Keratinocyte (primary cell): ENCODE results near the gene LAMC3. TPM values are rescaled to one million over a fixed set of nuclear protein-coding genes. Genes with fewer than 3 reads are reported as not detected.

Source experiments
- DNase-seq: peaks from one replicate; pipeline ENCODE4 v3.0.0-alpha.2; 2011; ENCODE audit warnings: low read depth, missing footprints, low spot score
- FAIRE-seq: peaks from 2 replicates; lab custom pipeline; 2011; peaks lifted over from hg19 to GRCh38; lab: Jason Lieb, UNC
- H2AFZ ChIP-seq: 2 replicates; pipeline ENCODE4 v1.6.0; 2012; ENCODE audit warnings: low read length, control low read depth, inconsistent platforms; ENCODE audit not compliant: control insufficient read depth
- H3K27ac ChIP-seq: 2 replicates; pipeline ENCODE4 v1.5.1; 2011; ENCODE audit warnings: low read length; ENCODE audit not compliant: control insufficient read depth, insufficient read depth
- H3K27me3 ChIP-seq: 3 replicates; pipeline ENCODE4 v1.6.0; 2011; ENCODE audit warnings: low read length; ENCODE audit not compliant: control insufficient read depth, insufficient read depth; ENCODE audit errors: extremely low read depth
- H3K36me3 ChIP-seq, 2 experiments: 2 replicates in 1 of 2; 3 replicates in 1 of 2; pipeline ENCODE4 v1.5.1; 2011; ENCODE audit warnings: low read length in 2 of 2, mild to moderate bottlenecking in 1 of 2; ENCODE audit not compliant: control insufficient read depth in 2 of 2, insufficient read depth in 2 of 2; ENCODE audit errors: extremely low read depth in 1 of 2
- H3K4me1 ChIP-seq: 3 replicates; pipeline ENCODE4 v1.5.1; 2011; ENCODE audit warnings: low read length; ENCODE audit not compliant: control insufficient read depth, insufficient read depth; ENCODE audit errors: extremely low read depth
- H3K4me2 ChIP-seq: 3 replicates; pipeline ENCODE4 v1.6.0; 2011; ENCODE audit warnings: low read depth, low read length; ENCODE audit not compliant: control insufficient read depth, insufficient read depth; ENCODE audit errors: extremely low read depth
- H3K4me3 ChIP-seq, 3 experiments: fragments of 200-600 bp in 1 of 3; sonication (generic) in 1 of 3; 2 replicates in 2 of 3; 3 replicates in 1 of 3; pipeline ENCODE4 v1.5.1; 2011 to 2016; ENCODE audit warnings: low read length in 3 of 3, mild to moderate bottlenecking in 3 of 3, control low read depth in 2 of 3, inconsistent platforms in 1 of 3, low read depth in 1 of 3, mixed read lengths in 1 of 3, mixed run types in 1 of 3, moderate library complexity in 1 of 3; ENCODE audit not compliant: control insufficient read depth in 2 of 3, insufficient read depth in 2 of 3; ENCODE audit errors: extremely low read depth in 1 of 3
- H3K79me2 ChIP-seq: 2 replicates; pipeline ENCODE4 v1.6.0; 2012; ENCODE audit warnings: low read length; ENCODE audit not compliant: control insufficient read depth, insufficient read depth
- H3K9ac ChIP-seq: 3 replicates; pipeline ENCODE4 v1.6.0; 2011; ENCODE audit warnings: low read length; ENCODE audit not compliant: control insufficient read depth, insufficient read depth; ENCODE audit errors: extremely low read depth
- H3K9me1 ChIP-seq: 3 replicates; pipeline ENCODE4 v1.6.0; 2011; ENCODE audit warnings: low read length; ENCODE audit not compliant: control insufficient read depth, insufficient read depth; ENCODE audit errors: extremely low read depth
- H3K9me3 ChIP-seq: 2 replicates; pipeline ENCODE4 v1.5.1; 2012; ENCODE audit warnings: low read depth, low read length; ENCODE audit not compliant: control insufficient read depth
- H4K20me1 ChIP-seq: 3 replicates; pipeline ENCODE4 v1.6.0; 2011; ENCODE audit warnings: low read length; ENCODE audit not compliant: control insufficient read depth, insufficient read depth; ENCODE audit errors: extremely low read depth
- EZH2 ChIP-seq: IDR thresholded peaks from one replicate; pipeline ENCODE4 v1.6.1; 2012; ENCODE audit warnings: inconsistent platforms, mild to moderate bottlenecking, low read length, moderate library complexity
- dilution Hi-C: fragments of 300-500 bp; cut with MboI; formaldehyde crosslinking; loops from one replicate; pipeline ENCODE4 v1.7.0; 2020; ENCODE audit warnings: low sequenced_read_pairs; ENCODE audit not compliant: extremely low pct_ligation_motif_present
- polyA plus RNA-seq, 5 experiments: library from polyadenylated mRNA; depleted of rRNA in 3 of 5; stranded (reverse) in 3 of 5; stranded (forward) in 1 of 5; unstranded in 1 of 5; fragments of >200 nt; gene quantifications; 1 replicate in 1 of 5; 2 replicates in 3 of 5; 3 replicates in 1 of 5; pipeline versions ENCODE4 v1.2.1 to v1.2.3, GENCODE V29; 2011 to 2012; ENCODE audit warnings: missing spikeins in 2 of 5, low read depth in 1 of 5, low replicate concordance in 1 of 5
- TF ChIP-seq, protein P1 (sequence below), 3 experiments: IDR thresholded peaks in 1 of 3; conservative IDR thresholded peaks in 1 of 3; optimal IDR thresholded peaks in 1 of 3; 2 replicates in 2 of 3; 3 replicates in 1 of 3; pipeline versions ENCODE3 to v1.5.1; 2011; ENCODE audit warnings: low read length in 3 of 3, mild to moderate bottlenecking in 3 of 3, moderate library complexity in 2 of 3, control low read depth in 1 of 3, inconsistent platforms in 1 of 3; ENCODE audit not compliant: insufficient read depth in 2 of 3; ENCODE audit errors: extremely low read depth in 1 of 3

The LAMC3 gene
- polyA plus RNA-seq, 1 donor (not counting 4 experiments of a cell fraction or from before 2014, with no cell fraction given): not detected

DNA sequence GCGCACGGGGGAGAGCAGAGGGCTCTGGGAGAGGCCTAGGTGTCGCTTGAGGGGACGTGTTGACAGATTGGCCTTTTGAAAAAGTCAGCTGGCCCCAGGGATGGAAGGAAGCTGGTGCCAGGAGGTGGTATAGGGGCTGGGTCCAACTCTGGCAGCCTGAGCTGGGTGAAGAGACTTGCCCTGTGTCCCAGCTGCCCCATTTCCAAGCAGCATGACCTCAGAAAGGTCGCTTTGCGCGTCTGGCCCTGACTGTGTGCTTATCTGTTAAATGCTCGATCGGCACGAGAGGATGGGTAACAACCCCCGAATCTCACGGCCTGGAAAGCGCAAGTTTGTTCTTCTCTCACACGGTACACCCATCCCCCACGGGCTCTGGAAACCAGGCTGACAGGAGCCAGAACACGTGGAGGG is 31.2 kb upstream of the LAMC3 start:
- Histone ChIP-seq H4K20me1 (no peaks in the 10 kb centered on the region), H3K9me3 (no peaks in the 10 kb centered on the region), H2AFZ (no peak overlapping the region), H3K4me2 (no peak overlapping the region), H3K36me3 (no peaks in the 10 kb centered on the region), H3K27ac (no peak overlapping the region), H3K79me2 (no peaks in the 10 kb centered on the region), H3K4me3 (no peak overlapping the region), H3K4me1 (no peaks in the 10 kb centered on the region), H3K9me1 (no peaks in the 10 kb centered on the region), H3K9ac (no peak overlapping the region), H3K27me3 (peaks cover 26% of the 10 kb centered on the region)
- dilution Hi-C loops: no loop called here
- DNase-seq (no peak), FAIRE-seq (no peak)
- TF ChIP-seq, protein P1, sequence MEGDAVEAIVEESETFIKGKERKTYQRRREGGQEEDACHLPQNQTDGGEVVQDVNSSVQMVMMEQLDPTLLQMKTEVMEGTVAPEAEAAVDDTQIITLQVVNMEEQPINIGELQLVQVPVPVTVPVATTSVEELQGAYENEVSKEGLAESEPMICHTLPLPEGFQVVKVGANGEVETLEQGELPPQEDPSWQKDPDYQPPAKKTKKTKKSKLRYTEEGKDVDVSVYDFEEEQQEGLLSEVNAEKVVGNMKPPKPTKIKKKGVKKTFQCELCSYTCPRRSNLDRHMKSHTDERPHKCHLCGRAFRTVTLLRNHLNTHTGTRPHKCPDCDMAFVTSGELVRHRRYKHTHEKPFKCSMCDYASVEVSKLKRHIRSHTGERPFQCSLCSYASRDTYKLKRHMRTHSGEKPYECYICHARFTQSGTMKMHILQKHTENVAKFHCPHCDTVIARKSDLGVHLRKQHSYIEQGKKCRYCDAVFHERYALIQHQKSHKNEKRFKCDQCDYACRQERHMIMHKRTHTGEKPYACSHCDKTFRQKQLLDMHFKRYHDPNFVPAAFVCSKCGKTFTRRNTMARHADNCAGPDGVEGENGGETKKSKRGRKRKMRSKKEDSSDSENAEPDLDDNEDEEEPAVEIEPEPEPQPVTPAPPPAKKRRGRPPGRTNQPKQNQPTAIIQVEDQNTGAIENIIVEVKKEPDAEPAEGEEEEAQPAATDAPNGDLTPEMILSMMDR (optimal IDR thresholded peaks at IDR 0.05 in 1 of 3, IDR thresholded peaks at IDR 0.05 in 1 of 3, conservative IDR thresholded peaks at IDR 0.05 in 1 of 3; ENCODE audit: extremely low read depth in 1 of 3, insufficient read depth in 2 of 3, low read length in 3 of 3): no peak

DNA sequence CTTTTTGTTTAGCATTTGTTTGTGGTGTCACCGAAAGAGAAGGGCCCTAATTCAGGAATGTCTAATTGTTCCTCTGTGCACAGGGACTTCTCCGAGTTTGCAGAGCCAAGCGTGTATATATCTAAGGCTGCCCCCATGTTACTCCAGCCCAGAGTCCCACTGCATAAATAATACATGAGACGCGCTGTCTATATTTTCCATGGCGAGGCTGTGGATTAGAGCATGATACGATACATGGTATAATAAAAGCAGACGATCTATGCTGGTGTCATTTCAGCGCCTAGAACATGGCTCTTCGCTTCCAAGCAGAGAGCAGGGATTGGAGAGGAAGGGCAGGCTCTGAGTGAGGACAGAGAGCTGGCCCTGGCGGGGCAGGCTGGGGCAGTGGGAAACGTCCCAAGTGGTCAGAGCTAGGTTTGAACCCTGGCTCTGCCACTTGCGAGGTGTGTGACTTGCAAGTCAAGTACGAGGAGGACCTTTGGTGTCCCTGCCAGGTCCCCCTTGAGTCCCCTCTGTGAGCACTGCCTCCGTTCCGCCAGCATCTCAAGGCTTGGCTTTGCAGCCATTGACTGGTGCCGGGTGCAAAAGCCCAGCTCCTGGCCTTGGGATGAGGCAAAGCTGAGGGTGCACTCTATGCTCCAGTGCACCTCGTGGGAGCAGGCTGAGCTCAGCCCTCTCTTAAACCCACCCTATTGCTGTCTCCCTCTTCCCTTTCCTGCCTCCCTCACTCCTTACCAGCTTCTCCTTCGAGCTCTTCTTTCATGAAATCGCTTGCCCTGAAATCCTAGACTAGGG is 29.2 kb upstream of the LAMC3 start:
- FAIRE-seq: no peak
- H3K4me1 ChIP-seq: no peaks in the 10 kb centered on the region
- H3K27me3 ChIP-seq: peaks cover 18% of the 10 kb centered on the region
- no peaks in the 10 kb centered on the region for H3K9me3 ChIP-seq
- H4K20me1 ChIP-seq: no peaks in the 10 kb centered on the region
- H2AFZ ChIP-seq: no peak overlapping the region
- DNase-seq: no peak
- H3K4me3 ChIP-seq: no peak overlapping the region
- no peak overlapping the region for H3K4me2 ChIP-seq
- no peaks in the 10 kb centered on the region for H3K9me1 ChIP-seq
- no peak overlapping the region for H3K9ac ChIP-seq
- no peak overlapping the region for H3K27ac ChIP-seq
- H3K36me3 ChIP-seq: no peaks in the 10 kb centered on the region
- TF ChIP-seq, protein P1 (optimal IDR thresholded peaks at IDR 0.05 in 1 of 3, IDR thresholded peaks at IDR 0.05 in 1 of 3, conservative IDR thresholded peaks at IDR 0.05 in 1 of 3; ENCODE audit: extremely low read depth in 1 of 3, insufficient read depth in 2 of 3, low read length in 3 of 3): no peak
- no peak for TF ChIP-seq EZH2
- dilution Hi-C loops: no loop called here
- H3K79me2 ChIP-seq: no peaks in the 10 kb centered on the region
